H1 (cell line): Measurements from ENCODE around the gene TMEM198. TPM values are rescaled to one million over a fixed set of nuclear protein-coding genes. Genes with fewer than 3 reads are reported as not detected.

ENCODE experiments used
- CTCF ChIA-PET: fragments of 300-600 bp; sonication (Branson Sonifier 250); formaldehyde crosslinking; loops from one replicate; lab custom pipeline; 2021; ENCODE audit not compliant: partially characterized antibody; lab: Charles Lee
- POLR2A ChIA-PET: fragments of 300-600 bp; sonication (Branson Sonifier 250); formaldehyde crosslinking; loops from one replicate; lab custom pipeline; 2021; ENCODE audit warnings: inconsistent platforms; ENCODE audit not compliant: partially characterized antibody; lab: Charles Lee
- DNase-seq, 2 experiments: peaks; one replicate each; pipeline versions ENCODE4 v3.0.0 to v3.0.0-alpha.2; 2010 to 2022; ENCODE audit warnings: low spot score in 2 of 2, low read depth in 1 of 2, mixed read lengths in 1 of 2
- FAIRE-seq: peaks from 2 replicates; lab custom pipeline; 2011; peaks lifted over from hg19 to GRCh38; lab: Jason Lieb, UNC
- H2AFZ ChIP-seq: 2 replicates; pipeline ENCODE4 v1.8.1; 2012; ENCODE audit warnings: low read length, inconsistent platforms
- H2AK5ac ChIP-seq: 2 replicates; pipeline ENCODE4 v1.6.1; 2013; ENCODE audit warnings: low read depth, low read length
- H2BK120ac ChIP-seq: replicated peaks from 2 replicates; pipeline ENCODE3; 2013; ENCODE audit warnings: low read depth, low read length, inconsistent platforms
- H2BK12ac ChIP-seq: 2 replicates; pipeline ENCODE4 v1.6.1; 2013; ENCODE audit warnings: low read depth, low read length
- H2BK15ac ChIP-seq: 2 replicates; pipeline ENCODE4 v1.6.1; 2013; ENCODE audit warnings: low read length
- H2BK20ac ChIP-seq: 2 replicates; pipeline ENCODE4 v1.6.1; 2013; ENCODE audit warnings: low read length
- H2BK5ac ChIP-seq: 2 replicates; pipeline ENCODE4 v1.6.1; 2013; ENCODE audit warnings: low read depth, low read length
- H3K14ac ChIP-seq: 2 replicates; pipeline ENCODE4 v1.6.1; 2013; ENCODE audit warnings: inconsistent platforms; ENCODE audit not compliant: insufficient read length
- H3K18ac ChIP-seq: 2 replicates; pipeline ENCODE4 v1.6.1; 2013; ENCODE audit warnings: low read length; ENCODE audit errors: extremely low read depth
- H3K23ac ChIP-seq: 2 replicates; pipeline ENCODE4 v1.6.1; 2013; ENCODE audit warnings: inconsistent platforms; ENCODE audit not compliant: insufficient read length
- H3K23me2 ChIP-seq: 2 replicates; pipeline ENCODE4 v1.6.1; 2013; ENCODE audit warnings: low read depth, low read length
- H3K27ac ChIP-seq: 2 replicates; pipeline ENCODE4 v1.6.1; 2011; ENCODE audit warnings: low read depth, low read length, inconsistent platforms
- H3K27me3 ChIP-seq, 4 experiments: replicated peaks in 1 of 4; 1 replicate in 1 of 4; 2 replicates in 3 of 4; pipeline versions ENCODE4 v1.6.1 to v1.8.1; 2011 to 2013; ENCODE audit warnings: low read length in 3 of 4, mild to moderate bottlenecking in 3 of 4, inconsistent platforms in 2 of 4, mixed read lengths in 2 of 4, moderate library complexity in 1 of 4; ENCODE audit not compliant: control insufficient read depth in 3 of 4, insufficient read depth in 3 of 4; ENCODE audit errors: extremely low read depth in 1 of 4
- H3K36me3 ChIP-seq, 4 experiments: 2 replicates each; pipeline versions ENCODE4 v1.6.1 to v1.8.1; 2011 to 2013; ENCODE audit warnings: mild to moderate bottlenecking in 4 of 4, low read length in 3 of 4, moderate library complexity in 2 of 4, control low read depth in 1 of 4, inconsistent platforms in 1 of 4; ENCODE audit not compliant: insufficient read depth in 4 of 4, control insufficient read depth in 2 of 4
- H3K4ac ChIP-seq: replicated peaks from 2 replicates; pipeline ENCODE3; 2013; ENCODE audit warnings: low read length, low read depth, mixed read lengths, inconsistent platforms; ENCODE audit not compliant: insufficient read length
- H3K4me1 ChIP-seq, 4 experiments: replicated peaks in 1 of 4; 1 replicate in 1 of 4; 2 replicates in 3 of 4; pipeline versions ENCODE4 v1.6.1 to v1.8.1; 2011 to 2013; ENCODE audit warnings: low read length in 3 of 4, inconsistent platforms in 2 of 4, mixed read lengths in 1 of 4; ENCODE audit not compliant: insufficient read depth in 4 of 4, control insufficient read depth in 3 of 4
- H3K4me2 ChIP-seq, 2 experiments: 2 replicates each; pipeline versions ENCODE4 v1.6.1 to v1.8.1; 2011 to 2013; ENCODE audit warnings: low read depth in 2 of 2, low read length in 2 of 2, control low read depth in 1 of 2, inconsistent platforms in 1 of 2, mild to moderate bottlenecking in 1 of 2; ENCODE audit not compliant: insufficient read depth in 1 of 2
- H3K4me3 ChIP-seq, 4 experiments: fragments of 200-600, 300-600 bp in 1 of 4; sonication (generic), shearing (Covaris generic), sonication (Bioruptor Twin) in 1 of 4; 2 replicates each; pipeline versions ENCODE4 v1.5.1 to v1.8.1; 2011 to 2016; ENCODE audit warnings: low read length in 4 of 4, low read depth in 3 of 4, control low read depth in 2 of 4, inconsistent platforms in 2 of 4, mild to moderate bottlenecking in 2 of 4, mixed read lengths in 1 of 4, moderate library complexity in 1 of 4; ENCODE audit not compliant: insufficient read depth in 2 of 4; ENCODE audit errors: extremely low read depth in 1 of 4
- H3K56ac ChIP-seq: replicated peaks from 2 replicates; pipeline ENCODE3; 2013; ENCODE audit warnings: low read depth, mild to moderate bottlenecking, mixed read lengths, low read length, inconsistent platforms; ENCODE audit not compliant: insufficient read length
- H3K79me1 ChIP-seq: 2 replicates; pipeline ENCODE4 v1.6.1; 2013; ENCODE audit warnings: low read depth, low read length, control low read depth
- H3K79me2 ChIP-seq, 2 experiments: 2 replicates each; pipeline versions ENCODE4 v1.6.1 to v1.8.1; 2012 to 2013; ENCODE audit warnings: low read length in 2 of 2, mild to moderate bottlenecking in 2 of 2, inconsistent platforms in 1 of 2; ENCODE audit not compliant: insufficient read depth in 2 of 2, control insufficient read depth in 1 of 2
- H3K9ac ChIP-seq, 4 experiments: replicated peaks in 1 of 4; 1 replicate in 1 of 4; 2 replicates in 3 of 4; pipeline versions ENCODE4 v1.6.1 to v1.8.1; 2011 to 2013; ENCODE audit warnings: low read depth in 3 of 4, low read length in 3 of 4, control low read depth in 2 of 4, mild to moderate bottlenecking in 2 of 4, moderate library complexity in 2 of 4, inconsistent platforms in 1 of 4; ENCODE audit errors: extremely low read depth in 1 of 4
- H3K9me3 ChIP-seq, 2 experiments: 2 replicates each; pipeline versions ENCODE4 v1.6.1 to v1.8.1; 2012 to 2013; ENCODE audit warnings: mild to moderate bottlenecking in 2 of 2, moderate library complexity in 2 of 2, control low read depth in 1 of 2, inconsistent platforms in 1 of 2, low read depth in 1 of 2, low read length in 1 of 2, mixed read lengths in 1 of 2; ENCODE audit not compliant: insufficient read depth in 2 of 2
- H4K20me1 ChIP-seq, 2 experiments: replicated peaks in 1 of 2; 2 replicates each; pipeline versions ENCODE3 to v1.8.1; 2011 to 2013; ENCODE audit warnings: inconsistent platforms in 2 of 2, low read length in 2 of 2, mild to moderate bottlenecking in 1 of 2; ENCODE audit not compliant: insufficient read depth in 2 of 2, control insufficient read depth in 1 of 2
- H4K5ac ChIP-seq: 2 replicates; pipeline ENCODE4 v1.6.1; 2013; ENCODE audit warnings: low read length, low read depth, mixed read lengths, inconsistent platforms; ENCODE audit not compliant: insufficient read length
- H4K8ac ChIP-seq: 2 replicates; pipeline ENCODE4 v1.8.0; 2013; ENCODE audit warnings: mild to moderate bottlenecking, moderate library complexity, low read length, inconsistent platforms; ENCODE audit not compliant: insufficient read depth; ENCODE audit errors: extremely low read depth
- H4K91ac ChIP-seq: replicated peaks from 2 replicates; pipeline ENCODE3; 2013; ENCODE audit warnings: low read length, mixed read lengths, inconsistent platforms; ENCODE audit not compliant: insufficient read length
- BRCA1 ChIP-seq: IDR thresholded peaks from 2 replicates; pipeline ENCODE4 v1.6.1; 2012; ENCODE audit warnings: low read depth, low read length, improper control_type of control experiment
- GTF2F1 ChIP-seq: IDR thresholded peaks from 2 replicates; pipeline ENCODE4 v1.6.1; 2012; ENCODE audit warnings: low read depth, low read length, improper control_type of control experiment, borderline replicate concordance
- KDM5A ChIP-seq: fragments of 200-600 bp; IDR thresholded peaks from 2 replicates; pipeline ENCODE4 v1.7.1; 2012; ENCODE audit warnings: mild to moderate bottlenecking, low read length, inconsistent platforms, mixed read lengths
- RAD21 ChIP-seq, 2 experiments: IDR thresholded peaks in 1 of 2; conservative IDR thresholded peaks in 1 of 2; 2 replicates each; pipeline ENCODE4 v1.6.1; 2011; ENCODE audit warnings: low read depth in 2 of 2, low read length in 2 of 2, improper control_type of control experiment in 1 of 2, inconsistent platforms in 1 of 2, mild to moderate bottlenecking in 1 of 2, moderate library complexity in 1 of 2
- RNF2 ChIP-seq: fragments of 200-900, 300-1000 bp; sonication (generic); IDR thresholded peaks from 2 replicates; pipeline ENCODE4 v1.7.1; 2016; ENCODE audit warnings: borderline replicate concordance, low read depth, mild to moderate bottlenecking, antibody characterized with exemption, low read length; ENCODE audit not compliant: poor library complexity, severe bottlenecking; ENCODE audit errors: missing control alignments
- RXRA ChIP-seq: IDR thresholded peaks from 2 replicates; pipeline ENCODE4 v1.6.1; 2011; ENCODE audit warnings: low read depth, mild to moderate bottlenecking, low read length, moderate library complexity; ENCODE audit not compliant: insufficient read depth
- SIX5 ChIP-seq: IDR thresholded peaks from 2 replicates; pipeline ENCODE4 v1.6.1; 2011; ENCODE audit warnings: mild to moderate bottlenecking, low read depth, low read length
- ZNF274 ChIP-seq: IDR thresholded peaks from 2 replicates; pipeline ENCODE4 v1.7.0; 2012; ENCODE audit warnings: low read length, borderline replicate concordance; ENCODE audit errors: extremely low read depth
- WGBS, 2 experiments: shearing (Covaris generic) in 1 of 2; methylation state at CpG; one replicate each; pipeline versions ENCODE4 v1.1.6 to v1.1.7; 2013 to 2015; ENCODE audit warnings: low lambda C conversion rate in 2 of 2, mixed read lengths in 2 of 2, inconsistent platforms in 1 of 2, low coverage in 1 of 2, missing lambda C conversion rate in 1 of 2; ENCODE audit not compliant: insufficient replicate concordance in 2 of 2, insufficient coverage in 1 of 2, insufficient read length in 1 of 2; ENCODE audit errors: extremely low coverage in 1 of 2, missing lambda C conversion rate in 1 of 2; 5-methylcytosine and 5-hydroxymethylcytosine counted together
- polyA plus RNA-seq, 7 experiments: library from polyadenylated mRNA; depleted of rRNA in 3 of 7; stranded (reverse) in 5 of 7; unstranded in 2 of 7; fragments of >200 nt in 5 of 7; fragments of 200-250 nt in 2 of 7; gene quantifications; 1 replicate in 5 of 7; 2 replicates in 1 of 7; 4 replicates in 1 of 7; pipeline versions ENCODE4 v1.2.1 to v1.2.3, GENCODE V29; 2011 to 2013; ENCODE audit warnings: missing spikeins in 2 of 7, mixed read lengths in 2 of 7
- total RNA-seq: library from RNA; stranded (reverse); fragmentation: NEBNext Ultra II Directional; extraction: Animal tissue kit (Norgen Biotek cat#: 25700); gene quantifications from 2 replicates; pipeline ENCODE4 v1.2.1, GENCODE V29; 2021

Gene TMEM198
- total and polyA plus RNA-seq, 2 of the 8 experiments (the other 6 are each of a cell fraction or from before 2014, with no cell fraction given): 10.2 to 10.4 TPM

DNA sequence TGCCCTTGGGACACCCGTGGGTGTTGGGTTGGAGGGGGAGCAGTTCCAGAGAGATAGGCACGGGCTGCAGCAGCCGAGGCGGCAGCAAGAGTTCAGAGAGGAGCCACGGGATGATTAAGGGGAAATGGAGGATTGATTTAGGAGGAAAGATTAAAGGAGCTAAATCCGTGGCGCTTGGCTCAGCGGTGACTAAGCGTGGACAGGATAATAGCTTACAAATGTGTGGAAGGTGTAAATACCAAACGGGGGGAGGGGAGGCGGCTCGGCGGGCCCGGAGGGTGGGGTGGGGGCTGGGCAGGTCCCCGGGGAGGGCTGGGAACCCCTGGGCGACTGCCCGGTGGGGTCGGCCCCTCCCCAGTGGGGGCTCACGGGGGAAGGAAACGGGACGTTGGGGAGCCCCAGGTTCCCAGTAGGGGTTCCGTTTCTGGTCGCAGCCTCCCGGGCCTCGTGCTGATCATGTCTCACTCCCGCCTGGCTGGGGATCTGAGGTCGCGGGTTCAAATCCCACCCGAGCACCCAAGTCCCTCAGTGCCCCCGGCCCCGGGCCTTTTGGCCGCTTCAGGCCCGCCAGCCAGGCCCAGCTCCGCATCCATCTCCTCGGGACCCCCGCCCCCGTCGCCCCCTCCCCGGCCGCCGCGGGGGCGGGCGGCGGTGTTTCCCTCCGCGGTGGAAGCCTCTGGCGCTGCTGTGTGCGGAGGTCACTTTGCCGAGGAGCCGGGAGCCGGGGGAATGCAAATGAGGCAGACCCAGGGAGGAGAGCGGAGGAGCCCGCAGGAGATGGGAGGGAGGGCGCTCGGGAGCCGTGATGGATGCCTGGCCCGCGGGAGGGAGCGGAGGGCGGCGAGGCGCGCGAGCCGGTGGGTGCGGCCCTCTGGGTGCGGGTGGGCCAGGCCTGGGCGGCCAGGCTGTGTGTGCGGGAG is 21.5 kb upstream of the TMEM198 start:
- no peak overlapping the region for H3K9ac ChIP-seq
- peak overlapping the region; percentile 99; the same call in 1 of the 2 replicates for H2BK15ac ChIP-seq
- H2BK120ac ChIP-seq: peak overlapping the region; percentile 62
- peak overlapping the region; percentile 24; the same call in 1 of the 2 replicates for H3K18ac ChIP-seq
- H3K23me2 ChIP-seq: peaks cover 2% of the 10 kb centered on the region; the same call in 1 of the 2 replicates
- ChIA-PET CTCF (interaction anchor here (0.6 to 113.1 kb wide), 16 partner anchors 9 to 521 kb away, joined by 3 to 7248 read pairs (median 4); partner anchors contain the start of genes ASIC4, DES, DNPEP and GMPPA), POLR2A (interaction anchor here (0.6 to 2.7 kb wide), 12 partner anchors 15 to 54 kb away, joined by 3 to 10 read pairs (median 6); partner anchors contain the start of gene GMPPA)
- H2AFZ ChIP-seq: no peak overlapping the region
- 18% methylated on average over 23 of the region's 70 CpGs; no CpG with 5 or more reads in 1 of the 2 experiments for WGBS, 2 experiments
- peak overlapping the region; percentile 16; the same call in 1 of the 2 replicates for H2BK5ac ChIP-seq
- DNase-seq: no peak
- H3K36me3 ChIP-seq: no peaks in the 10 kb centered on the region
- FAIRE-seq: no peak
- H3K27ac ChIP-seq: no peak overlapping the region
- no peak overlapping the region for H3K23ac ChIP-seq
- H3K9me3 ChIP-seq: no peaks in the 10 kb centered on the region
- H2BK20ac ChIP-seq: peak overlapping the region; percentile 11; the same call in 1 of the 2 replicates
- H4K20me1 ChIP-seq: no peaks in the 10 kb centered on the region
- no peaks in the 10 kb centered on the region for H3K79me2 ChIP-seq
- peak overlapping the region; percentile 8 for H4K5ac ChIP-seq
- peak overlapping the region; percentile 85; the same call in 1 of the 2 replicates for H4K8ac ChIP-seq
- no peak overlapping the region for H3K4ac ChIP-seq
- H2AK5ac ChIP-seq: no peak overlapping the region
- H4K91ac ChIP-seq: peak overlapping the region; percentile 94
- H2BK12ac ChIP-seq: peak overlapping the region; percentile 81; the same call in 1 of the 2 replicates
- H3K56ac ChIP-seq: no peak overlapping the region
- no peaks in the 10 kb centered on the region for H3K79me1 ChIP-seq
- H3K4me1 ChIP-seq: peaks cover 0 to 28% (median 19%) of the 10 kb centered on the region in 4 experiments; a peak in 6 of 7 replicates
- peak overlapping the region; percentile 38 to 63 (median 52) for H3K4me3 ChIP-seq
- peak overlapping the region; percentile 81 to 92 for H3K4me2 ChIP-seq
- H3K27me3 ChIP-seq: peaks cover 0 to 11% (median 2%) of the 10 kb centered on the region in 4 experiments; a peak in 3 of 7 replicates
- H3K14ac ChIP-seq: no peak overlapping the region
- no peak for TF ChIP-seq SIX5
- TF ChIP-seq ZNF274: no peak
- no peak for TF ChIP-seq GTF2F1
- no peak for TF ChIP-seq RXRA
- TF ChIP-seq RNF2: no peak
- no peak for TF ChIP-seq RAD21 (IDR thresholded peaks at IDR 0.05 in 1 of 2, conservative IDR thresholded peaks at IDR 0.05 in 1 of 2; ENCODE audit: low read depth in 2 of 2, low read length in 2 of 2)
- no peak for TF ChIP-seq BRCA1
- no peak for TF ChIP-seq KDM5A
